Measurements from ENCODE around the gene MPC1.

DNA sequence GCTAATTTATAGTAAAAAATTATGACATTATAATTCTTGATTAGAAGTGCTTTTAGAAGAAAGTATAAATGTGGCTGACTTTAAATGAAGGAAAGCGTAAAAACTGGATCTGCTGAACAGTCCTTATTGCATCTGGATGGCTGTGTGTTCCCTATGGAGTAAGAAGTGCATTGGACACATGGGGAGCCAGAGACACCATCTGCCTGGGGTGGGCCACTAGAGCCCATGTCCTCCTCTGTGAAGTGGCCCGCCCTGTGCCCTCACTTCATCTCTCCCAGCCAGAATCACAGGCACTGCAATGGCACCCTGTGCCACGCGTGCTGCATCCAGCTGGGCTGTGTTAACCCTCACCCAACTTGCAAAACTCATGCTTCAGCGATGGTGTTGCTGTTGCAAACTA is 27.2 kb downstream of the MPC1 start:
- TF ChIP-seq POLR2AphosphoS5 (IDR thresholded peaks at IDR 0.05; ENCODE audit: insufficient read depth, low read depth, low read length) (no peak), GATA2 (IDR thresholded peaks at IDR 0.05; ENCODE audit: insufficient read depth, insufficient read length, low read depth, low read length) (no peak), JUN (IDR thresholded peaks at IDR 0.05; ENCODE audit: borderline replicate concordance, insufficient read depth, insufficient read length, low read depth) (no peak), MYC (IDR thresholded peaks at IDR 0.05; ENCODE audit: low read depth, low read length) (no peak)
- TF ChIP-seq, protein P1, sequence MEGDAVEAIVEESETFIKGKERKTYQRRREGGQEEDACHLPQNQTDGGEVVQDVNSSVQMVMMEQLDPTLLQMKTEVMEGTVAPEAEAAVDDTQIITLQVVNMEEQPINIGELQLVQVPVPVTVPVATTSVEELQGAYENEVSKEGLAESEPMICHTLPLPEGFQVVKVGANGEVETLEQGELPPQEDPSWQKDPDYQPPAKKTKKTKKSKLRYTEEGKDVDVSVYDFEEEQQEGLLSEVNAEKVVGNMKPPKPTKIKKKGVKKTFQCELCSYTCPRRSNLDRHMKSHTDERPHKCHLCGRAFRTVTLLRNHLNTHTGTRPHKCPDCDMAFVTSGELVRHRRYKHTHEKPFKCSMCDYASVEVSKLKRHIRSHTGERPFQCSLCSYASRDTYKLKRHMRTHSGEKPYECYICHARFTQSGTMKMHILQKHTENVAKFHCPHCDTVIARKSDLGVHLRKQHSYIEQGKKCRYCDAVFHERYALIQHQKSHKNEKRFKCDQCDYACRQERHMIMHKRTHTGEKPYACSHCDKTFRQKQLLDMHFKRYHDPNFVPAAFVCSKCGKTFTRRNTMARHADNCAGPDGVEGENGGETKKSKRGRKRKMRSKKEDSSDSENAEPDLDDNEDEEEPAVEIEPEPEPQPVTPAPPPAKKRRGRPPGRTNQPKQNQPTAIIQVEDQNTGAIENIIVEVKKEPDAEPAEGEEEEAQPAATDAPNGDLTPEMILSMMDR (IDR thresholded peaks at IDR 0.05; ENCODE audit: extremely low read depth in 1 of 2, insufficient read depth in 1 of 2, low read depth in 1 of 2, low read length in 2 of 2), result no peak
